Spleen (tissue), 11 donors: ENCODE data around the gene MPIG6B. TPM values are rescaled to one million over a fixed set of nuclear protein-coding genes. Genes with fewer than 3 reads are reported as not detected.

ENCODE experiments used
- microRNA-seq, 3 donors: library from miRNA; unstranded; fragments of <30 nt; microRNA quantifications; one replicate each; pipeline versions ENCODE4 to v1.1.0, GENCODE V29; 2019 to 2020
- polyA plus RNA-seq, 3 donors: library from polyadenylated mRNA; stranded (reverse); fragments of 200-250 nt; gene quantifications; one replicate each; pipeline ENCODE4 v1.2.1, GENCODE V29; 2013
- small RNA-seq, 4 donors: library from RNA; depleted of rRNA; stranded (forward); fragments of <200 nt; gene quantifications; one replicate each; pipeline ENCODE3, GENCODE V24; 2016
- total RNA-seq, 7 donors: library from RNA; depleted of rRNA in 3 of 7; stranded (reverse); fragments of >200 nt in 3 of 7; fragmentation: NEBNext Ultra II Directional in 4 of 7; extraction: Animal tissue kit (Norgen Biotek cat#: 25700) in 4 of 7; gene quantifications; one replicate each; pipeline versions ENCODE4 v1.1.0 to v1.2.1, GENCODE V29; 2016 to 2021
- donor health status: healthy with polysubstance abuse.
- donor health status: DM: no; HTN: no; CAD: no; lungs with moderate emphysema.
- donor health status: DM: no; HTN: no; CAD: no.
- donor health status: Bipolar disorder and iron deficiency.
- donor health status: healthy.
- donor health status: DM: no; HTN: no; CAD: no.
- donor health status: DM: yes; HTN: yes; CAD: no.

MPIG6B gene
- total and polyA plus RNA-seq, 10 donors, result 0.46 to 15.1 (median 9.3) TPM

Small RNA genes lying within 50 kb of the gene (microRNA-seq; reads per million reads assigned to microRNA genes)
- 1.1 to 1.4 (median 1.4) reads per million in 3 donors for gene MIR4646

Small RNA genes lying within 50 kb of the gene (small RNA-seq; reads per million reads assigned to genes)
- 0 reads per million in 4 donors for gene LY6G6D
- 0 to 0.23 (median 0) reads per million in 4 donors for gene MIR4646
- gene MSH5-SAPCD1, result 0 reads per million in 4 donors
- 0 reads per million in 4 donors for gene RNU6-850P
- gene SAPCD1, result 0 reads per million in 4 donors

Other genes starting within 250 kb of the MPIG6B start
Only the 30 nearest of the 42 such genes appear.
- 10 to 100 TPM in 1 of 7 donors, 1 to 10 TPM in 6; 2.4 to 14.4 (median 5.1) TPM for gene LTA, start 151.1 kb upstream of the MPIG6B start, total RNA-seq
- 1 to 10 TPM; 6.8 to 9.2 (median 7.3) TPM for gene LTA, start 151.1 kb upstream of the MPIG6B start, polyA plus RNA-seq
- gene TNF, start 147.8 kb upstream of the MPIG6B start, total RNA-seq, result 10 to 100 TPM in 5 of 7 donors, 1 to 10 TPM in 2; 6.5 to 18.3 (median 11.6) TPM
- 10 to 100 TPM in 2 of 3 donors, 1 to 10 TPM in 1; 5.5 to 17.3 (median 13.3) TPM for gene TNF, start 147.8 kb upstream of the MPIG6B start, polyA plus RNA-seq
- 100 to 1,000 TPM in 6 of 7 donors, 10 to 100 TPM in 1; 83.0 to 403 (median 162) TPM for gene LTB, start 140.9 kb upstream of the MPIG6B start, total RNA-seq
- 1,000 to 10,000 TPM in 1 of 3 donors, 100 to 1,000 TPM in 2; 804 to 1,256 (median 838) TPM for gene LTB, start 140.9 kb upstream of the MPIG6B start, polyA plus RNA-seq
- gene LST1, start 137.1 kb upstream of the MPIG6B start, total RNA-seq, result 100 to 1,000 TPM; 139 to 268 (median 217) TPM
- gene LST1, start 137.1 kb upstream of the MPIG6B start, polyA plus RNA-seq, result 100 to 1,000 TPM; 128 to 214 (median 203) TPM
- 10 to 100 TPM in 6 of 7 donors, 1 to 10 TPM in 1; 7.8 to 28.1 (median 12.1) TPM for gene NCR3, start 130.4 kb upstream of the MPIG6B start, total RNA-seq
- 10 to 100 TPM; 15.9 to 30.3 (median 25.3) TPM for gene NCR3, start 130.4 kb upstream of the MPIG6B start, polyA plus RNA-seq
- gene AIF1, start 108.1 kb upstream of the MPIG6B start, total RNA-seq, result 100 to 1,000 TPM; 258 to 479 (median 310) TPM
- gene AIF1, start 108.1 kb upstream of the MPIG6B start, polyA plus RNA-seq, result 100 to 1,000 TPM; 258 to 416 (median 312) TPM
- 100 to 1,000 TPM; 119 to 198 (median 176) TPM for gene PRRC2A, start 102.7 kb upstream of the MPIG6B start, total RNA-seq
- gene PRRC2A, start 102.7 kb upstream of the MPIG6B start, polyA plus RNA-seq, result 100 to 1,000 TPM in 2 of 3 donors, 10 to 100 TPM in 1; 84.1 to 151 (median 146) TPM
- gene BAG6, start 70.7 kb upstream of the MPIG6B start, total RNA-seq, result 100 to 1,000 TPM; 211 to 328 (median 260) TPM
- gene BAG6, start 70.7 kb upstream of the MPIG6B start, polyA plus RNA-seq, result 100 to 1,000 TPM; 195 to 311 (median 310) TPM
- 1 to 10 TPM in 6 of 7 donors, under 1 TPM in 1; 0.66 to 3.9 (median 2.5) TPM for gene APOM, start 67.5 kb upstream of the MPIG6B start, total RNA-seq
- gene APOM, start 67.5 kb upstream of the MPIG6B start, polyA plus RNA-seq, result 1 to 10 TPM; 4.7 to 9.7 (median 7.5) TPM
- gene C6orf47, start 62.6 kb upstream of the MPIG6B start, total RNA-seq, result 10 to 100 TPM; 24.1 to 37.4 (median 28.6) TPM
- 10 to 100 TPM; 12.2 to 22.6 (median 13.4) TPM for gene C6orf47, start 62.6 kb upstream of the MPIG6B start, polyA plus RNA-seq
- 10 to 100 TPM; 12.7 to 21.3 (median 17.4) TPM for gene GPANK1, start 58.4 kb upstream of the MPIG6B start, total RNA-seq
- gene GPANK1, start 58.4 kb upstream of the MPIG6B start, polyA plus RNA-seq, result 10 to 100 TPM; 12.4 to 19.2 (median 14.8) TPM
- gene CSNK2B, start 57.3 kb upstream of the MPIG6B start, total RNA-seq, result 100 to 1,000 TPM; 122 to 294 (median 150) TPM
- 100 to 1,000 TPM; 132 to 163 (median 139) TPM for gene CSNK2B, start 57.3 kb upstream of the MPIG6B start, polyA plus RNA-seq
- gene LY6G5B, start 53.4 kb upstream of the MPIG6B start, total RNA-seq, result 10 to 100 TPM; 11.0 to 25.3 (median 16.3) TPM
- gene LY6G5B, start 53.4 kb upstream of the MPIG6B start, polyA plus RNA-seq, result 1 to 10 TPM; 3.0 to 5.8 (median 3.7) TPM
- 1 to 10 TPM; 3.3 to 7.9 (median 5.8) TPM for gene LY6G5C, start 42.3 kb upstream of the MPIG6B start, total RNA-seq
- 1 to 10 TPM; 3.3 to 4.3 (median 3.5) TPM for gene LY6G5C, start 42.3 kb upstream of the MPIG6B start, polyA plus RNA-seq
- 10 to 100 TPM; 55.8 to 80.7 (median 71.1) TPM for gene ABHD16A, start 20.0 kb upstream of the MPIG6B start, total RNA-seq
- 10 to 100 TPM; 30.2 to 42.3 (median 34.4) TPM for gene ABHD16A, start 20.0 kb upstream of the MPIG6B start, polyA plus RNA-seq
- gene LY6G6F, start 16.5 kb upstream of the MPIG6B start, total RNA-seq, result 1 to 10 TPM; 1.6 to 4.9 (median 2.2) TPM
- under 1 TPM; 0.11 to 0.68 (median 0.35) TPM for gene LY6G6F, start 16.5 kb upstream of the MPIG6B start, polyA plus RNA-seq
- gene LY6G6D, start 8.0 kb upstream of the MPIG6B start, total RNA-seq, result not detected
- gene LY6G6D, start 8.0 kb upstream of the MPIG6B start, polyA plus RNA-seq, result not detected
- under 1 TPM in 2 of 7 donors, not detected in 5; 0.49 to 0.77 TPM for gene LY6G6C, start 1.6 kb upstream of the MPIG6B start, total RNA-seq
- not detected for gene LY6G6C, start 1.6 kb upstream of the MPIG6B start, polyA plus RNA-seq
- gene DDAH2, start 5.9 kb downstream of the MPIG6B start, total RNA-seq, result 100 to 1,000 TPM in 1 of 7 donors, 10 to 100 TPM in 6; 63.0 to 116 (median 72.3) TPM
- gene DDAH2, start 5.9 kb downstream of the MPIG6B start, polyA plus RNA-seq, result 10 to 100 TPM; 67.1 to 84.7 (median 81.0) TPM
- 100 to 1,000 TPM; 296 to 392 (median 326) TPM for gene CLIC1, start 13.2 kb downstream of the MPIG6B start, total RNA-seq
- gene CLIC1, start 13.2 kb downstream of the MPIG6B start, polyA plus RNA-seq, result 100 to 1,000 TPM; 321 to 447 (median 388) TPM
- gene MSH5, start 16.6 kb downstream of the MPIG6B start, total RNA-seq, result 10 to 100 TPM; 20.2 to 35.2 (median 27.6) TPM
- 10 to 100 TPM; 11.2 to 26.7 (median 23.1) TPM for gene MSH5, start 16.6 kb downstream of the MPIG6B start, polyA plus RNA-seq
- 10 to 100 TPM in 1 of 7 donors, 1 to 10 TPM in 5, not detected in 1; 3.6 to 11.8 (median 5.3) TPM for gene SAPCD1, start 39.3 kb downstream of the MPIG6B start, total RNA-seq
- gene SAPCD1, start 39.3 kb downstream of the MPIG6B start, polyA plus RNA-seq, result 10 to 100 TPM in 1 of 3 donors, 1 to 10 TPM in 2; 7.5 to 14.2 (median 8.3) TPM
- 1 to 10 TPM in 4 of 7 donors, under 1 TPM in 2, not detected in 1; 0.68 to 2.6 (median 1.3) TPM for gene VWA7, start 54.0 kb downstream of the MPIG6B start, total RNA-seq
- 1 to 10 TPM in 1 of 3 donors, under 1 TPM in 2; 0.09 to 1.2 (median 0.11) TPM for gene VWA7, start 54.0 kb downstream of the MPIG6B start, polyA plus RNA-seq
- gene VARS1, start 72.4 kb downstream of the MPIG6B start, total RNA-seq, result 10 to 100 TPM; 32.4 to 97.3 (median 62.5) TPM
- 10 to 100 TPM; 31.1 to 49.0 (median 38.3) TPM for gene VARS1, start 72.4 kb downstream of the MPIG6B start, polyA plus RNA-seq
- 10 to 100 TPM; 35.9 to 54.4 (median 42.9) TPM for gene LSM2, start 83.6 kb downstream of the MPIG6B start, total RNA-seq
- 10 to 100 TPM; 74.5 to 98.9 (median 80.4) TPM for gene LSM2, start 83.6 kb downstream of the MPIG6B start, polyA plus RNA-seq
- 1 to 10 TPM; 2.6 to 3.7 (median 3.1) TPM for gene HSPA1L, start 91.9 kb downstream of the MPIG6B start, total RNA-seq
- gene HSPA1L, start 91.9 kb downstream of the MPIG6B start, polyA plus RNA-seq, result 1 to 10 TPM in 2 of 3 donors, under 1 TPM in 1; 0.93 to 1.9 (median 1.0) TPM
- gene HSPA1A, start 92.2 kb downstream of the MPIG6B start, total RNA-seq, result 100 to 1,000 TPM in 6 of 7 donors, 10 to 100 TPM in 1; 97.7 to 384 (median 127) TPM
- gene HSPA1A, start 92.2 kb downstream of the MPIG6B start, polyA plus RNA-seq, result 10 to 100 TPM; 16.4 to 58.5 (median 27.7) TPM
- 100 to 1,000 TPM in 1 of 7 donors, 10 to 100 TPM in 6; 40.4 to 372 (median 48.3) TPM for gene HSPA1B, start 104.4 kb downstream of the MPIG6B start, total RNA-seq
- gene HSPA1B, start 104.4 kb downstream of the MPIG6B start, polyA plus RNA-seq, result 10 to 100 TPM in 1 of 3 donors, 1 to 10 TPM in 2; 7.4 to 20.6 (median 8.7) TPM
- 10 to 100 TPM; 28.6 to 60.7 (median 39.0) TPM for gene NEU1, start 139.4 kb downstream of the MPIG6B start, total RNA-seq
- 10 to 100 TPM; 14.0 to 22.6 (median 19.4) TPM for gene NEU1, start 139.4 kb downstream of the MPIG6B start, polyA plus RNA-seq
- 1 to 10 TPM; 1.0 to 5.9 (median 3.3) TPM for gene SLC44A4, start 155.6 kb downstream of the MPIG6B start, total RNA-seq
- gene SLC44A4, start 155.6 kb downstream of the MPIG6B start, polyA plus RNA-seq, result under 1 TPM; 0.20 to 0.83 (median 0.26) TPM